HUES6 (cell line): Measurements from ENCODE around the gene SLC22A23.

Source experiments
- H3K27ac ChIP-seq: 2 replicates; pipeline ENCODE4 v1.7.0; 2013; ENCODE audit warnings: low read depth, mild to moderate bottlenecking, low read length, inconsistent platforms
- H3K27me3 ChIP-seq: 2 replicates; pipeline ENCODE4 v1.6.1; 2013; ENCODE audit warnings: low read length; ENCODE audit not compliant: control insufficient read depth, insufficient read depth
- H3K36me3 ChIP-seq: 2 replicates; pipeline ENCODE4 v1.6.1; 2013; ENCODE audit warnings: low read length; ENCODE audit not compliant: control insufficient read depth, insufficient read depth
- H3K4me1 ChIP-seq: 2 replicates; pipeline ENCODE4 v1.6.1; 2013; ENCODE audit warnings: low read length; ENCODE audit not compliant: control insufficient read depth, insufficient read depth
- H3K4me3 ChIP-seq: 2 replicates; pipeline ENCODE4 v1.5.1; 2013; ENCODE audit warnings: low read depth, low read length
- H3K9ac ChIP-seq: one replicate; pipeline ENCODE4 v1.6.1; 2013; ENCODE audit warnings: mild to moderate bottlenecking, low read length
- H3K9me3 ChIP-seq: 2 replicates; pipeline ENCODE4 v1.6.1; 2013; ENCODE audit warnings: low read depth, low read length; ENCODE audit not compliant: control insufficient read depth, insufficient read depth

SLC22A23 gene

DNA sequence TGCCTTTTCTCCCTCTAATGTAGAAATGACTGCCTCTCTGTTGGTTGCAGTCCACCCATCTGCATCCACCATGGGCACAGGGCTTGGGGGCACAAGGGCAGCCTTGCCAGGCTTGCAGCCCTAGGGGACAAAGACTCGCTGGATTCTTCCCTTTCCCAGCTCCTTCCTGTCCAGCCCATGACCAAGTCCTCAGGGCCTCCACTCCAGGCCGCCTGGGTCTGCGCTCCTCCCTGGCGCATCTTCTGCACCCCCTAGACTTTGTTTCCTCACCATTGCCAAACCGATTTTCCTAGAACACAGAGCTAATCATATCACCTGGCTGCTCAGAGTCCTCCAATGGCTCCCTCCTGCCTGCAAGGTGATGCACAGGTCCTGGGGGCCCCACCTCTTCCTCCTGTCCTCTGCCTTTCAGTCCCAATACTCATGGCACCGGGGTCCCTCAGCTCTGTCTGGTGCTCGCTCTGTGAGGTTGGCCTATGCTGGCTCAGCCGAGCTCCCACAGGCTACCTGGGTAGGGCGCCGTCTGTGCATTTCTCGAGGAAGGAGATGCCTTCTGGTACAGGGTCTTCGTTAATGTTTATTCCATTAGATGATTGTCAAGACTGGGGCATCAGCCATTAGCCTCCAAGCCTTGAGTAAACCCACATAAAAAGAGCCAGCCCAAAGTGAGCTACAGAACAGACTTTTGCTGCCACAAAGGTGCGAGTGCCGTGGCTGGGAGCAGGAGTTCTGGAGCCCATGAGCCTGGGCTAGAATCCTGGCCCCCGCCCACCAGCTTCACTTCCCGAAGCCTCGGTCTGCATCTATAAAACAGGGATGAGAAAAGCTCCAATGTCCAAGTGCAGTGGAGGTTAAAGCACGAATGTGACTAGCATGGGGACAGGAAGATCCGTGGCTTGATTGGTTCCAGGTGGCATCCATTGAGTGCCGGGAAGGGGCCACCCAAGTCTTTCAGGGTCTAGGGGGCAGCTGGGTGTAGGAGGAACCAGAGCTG lies 180.4 kb downstream of the SLC22A23 start:
- Histone ChIP-seq H3K36me3 (peaks cover 31% of the 10 kb centered on the region), H3K9ac (no peak overlapping the region), H3K27ac (no peak overlapping the region)

DNA sequence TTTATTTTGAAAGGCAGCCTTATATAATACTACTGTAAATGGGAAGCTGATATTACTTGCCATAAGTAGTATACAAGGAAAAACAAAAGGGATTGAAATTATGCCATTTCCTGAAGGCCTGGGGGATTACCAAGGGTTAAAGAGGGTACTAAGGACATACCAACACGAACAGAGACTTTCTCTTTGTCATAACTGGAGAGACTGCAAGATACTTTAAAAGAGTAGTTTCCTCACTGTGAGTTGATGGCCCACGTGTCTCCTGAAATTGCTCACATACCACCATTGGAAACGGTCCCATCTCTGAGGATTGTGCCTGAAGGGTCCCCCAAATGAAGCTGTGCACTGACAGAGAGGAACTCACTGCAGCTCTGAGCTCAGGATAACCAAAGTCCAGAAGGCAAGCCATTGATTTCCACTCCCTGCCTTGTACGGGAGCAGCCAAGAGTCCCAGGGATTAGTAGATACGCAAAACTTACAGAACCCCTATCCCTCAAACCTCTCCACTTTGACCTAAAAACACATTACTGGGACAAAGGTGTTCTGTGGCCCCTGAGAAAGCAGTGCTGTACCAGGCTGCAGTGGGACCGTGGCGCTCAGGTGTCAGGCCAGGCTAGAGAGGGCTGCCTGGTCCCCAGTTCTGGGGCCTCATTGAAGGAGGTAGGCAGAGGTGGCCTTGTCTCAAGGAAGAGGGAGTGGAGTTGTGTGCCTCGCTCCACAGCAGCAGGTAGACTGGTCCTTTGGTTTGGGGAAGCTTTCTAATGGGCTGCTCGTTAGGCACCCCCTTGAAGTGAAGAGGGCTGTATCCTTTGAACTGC lies 182.9 kb downstream of the SLC22A23 start:
- Histone ChIP-seq H3K36me3 (peaks cover 55% of the 10 kb centered on the region), H3K27me3 (no peaks in the 10 kb centered on the region), H3K27ac (no peak overlapping the region), H3K4me1 (no peaks in the 10 kb centered on the region), H3K9ac (no peak overlapping the region), H3K4me3 (no peak overlapping the region), H3K9me3 (no peaks in the 10 kb centered on the region)

More for the DNA sequence above, 180.4 kb downstream of the SLC22A23 start:
- peaks cover 3% of the 10 kb centered on the region for H3K4me1 ChIP-seq
- no peaks in the 10 kb centered on the region for H3K27me3 ChIP-seq
- no peak overlapping the region for H3K4me3 ChIP-seq
- H3K9me3 ChIP-seq = no peaks in the 10 kb centered on the region

DNA sequence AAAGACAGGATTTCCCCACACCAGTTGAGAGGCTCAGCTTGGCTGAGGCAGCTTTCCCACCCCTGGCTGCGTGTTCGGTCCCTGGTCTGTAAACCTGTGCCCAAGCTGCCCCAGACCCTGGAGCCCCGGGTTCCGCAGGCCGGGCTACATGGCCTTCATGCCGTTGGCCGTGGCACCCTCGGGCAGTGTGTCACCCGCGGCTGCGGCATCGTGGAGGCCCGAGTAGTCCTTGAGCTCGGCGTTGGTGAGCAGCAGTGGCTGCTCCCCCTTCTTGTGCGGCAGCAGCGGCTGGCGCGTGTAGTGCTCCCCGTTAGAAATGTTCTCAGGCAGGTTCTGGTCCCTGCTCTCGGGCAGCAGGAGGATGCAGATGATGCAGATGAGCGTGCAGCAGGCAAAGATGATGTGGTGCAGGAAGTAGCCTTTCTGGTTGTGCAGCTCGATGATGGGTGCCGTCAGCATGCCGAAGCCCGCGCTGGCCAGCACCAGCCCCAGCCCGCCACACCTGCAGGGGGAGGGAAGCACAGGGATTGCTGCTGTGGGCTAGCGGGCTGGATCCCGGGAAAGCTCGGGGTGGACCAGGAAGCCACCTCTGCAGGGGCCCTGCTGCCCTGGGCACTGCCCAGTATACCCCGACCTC lies 183.8 kb downstream of the SLC22A23 start:
- H3K36me3 ChIP-seq = peaks cover 63% of the 10 kb centered on the region
- H3K9ac ChIP-seq = no peak overlapping the region
- H3K9me3 ChIP-seq = no peaks in the 10 kb centered on the region
- no peak overlapping the region for H3K4me3 ChIP-seq
- H3K27ac ChIP-seq = no peak overlapping the region
- H3K27me3 ChIP-seq = no peaks in the 10 kb centered on the region
- no peaks in the 10 kb centered on the region for H3K4me1 ChIP-seq

- Histone ChIP-seq H3K27me3 (no peaks in the 10 kb centered on the region), H3K4me1 (no peaks in the 10 kb centered on the region), H3K27ac (no peak overlapping the region), H3K36me3 (peaks cover 73% of the 10 kb centered on the region), H3K9me3 (no peaks in the 10 kb centered on the region), H3K4me3 (no peak overlapping the region), H3K9ac (no peak overlapping the region)
Measured at GRCh38 chr6:3271756-3272155, 185.1 kb downstream of the SLC22A23 start.

DNA sequence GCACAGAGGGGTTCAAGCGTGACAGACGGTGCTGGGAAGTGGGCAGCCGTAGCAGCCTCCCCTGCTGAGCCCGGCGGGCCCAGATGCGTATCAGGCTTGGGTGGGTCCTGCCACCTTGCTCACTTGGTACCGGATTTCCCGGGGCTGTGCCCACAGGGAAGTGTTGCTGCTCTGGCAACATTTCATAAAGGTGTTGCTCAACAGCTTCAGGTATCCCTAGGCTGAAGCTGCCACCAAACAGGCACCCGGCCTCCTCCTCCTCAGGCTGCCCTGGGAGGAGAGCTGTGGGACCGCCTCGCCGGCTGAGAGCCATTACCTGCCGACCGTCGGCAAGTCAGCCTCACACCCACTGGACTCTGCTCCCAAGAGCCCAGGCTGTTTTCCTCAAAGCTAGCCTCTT lies 186.6 kb downstream of the SLC22A23 start:
- H3K36me3 ChIP-seq = peaks cover 84% of the 10 kb centered on the region

GRCh38 chr6:3269281-3269975 lies 187.4 kb downstream of the SLC22A23 start:
- no peak overlapping the region for H3K4me3 ChIP-seq
- H3K27me3 ChIP-seq = no peaks in the 10 kb centered on the region
- no peaks in the 10 kb centered on the region for H3K4me1 ChIP-seq
- no peak overlapping the region for H3K27ac ChIP-seq
- H3K9me3 ChIP-seq = no peaks in the 10 kb centered on the region
- H3K36me3 ChIP-seq = peaks cover 91% of the 10 kb centered on the region
- no peak overlapping the region for H3K9ac ChIP-seq

More for the DNA sequence above, 186.6 kb downstream of the SLC22A23 start:
- Histone ChIP-seq H3K4me1 (no peaks in the 10 kb centered on the region), H3K9ac (no peak overlapping the region), H3K27ac (no peak overlapping the region), H3K27me3 (no peaks in the 10 kb centered on the region), H3K9me3 (no peaks in the 10 kb centered on the region), H3K4me3 (no peak overlapping the region)

GRCh38 chr6:3268680-3269079 lies 188.2 kb downstream of the SLC22A23 start:
- H3K9me3 ChIP-seq = no peaks in the 10 kb centered on the region
- no peak overlapping the region for H3K9ac ChIP-seq
- H3K27ac ChIP-seq = no peak overlapping the region
- H3K27me3 ChIP-seq = no peaks in the 10 kb centered on the region
- no peaks in the 10 kb centered on the region for H3K4me1 ChIP-seq
- H3K36me3 ChIP-seq = peaks cover 91% of the 10 kb centered on the region
- no peak overlapping the region for H3K4me3 ChIP-seq

- Histone ChIP-seq H3K9me3 (no peaks in the 10 kb centered on the region), H3K27ac (no peak overlapping the region), H3K9ac (no peak overlapping the region), H3K27me3 (no peaks in the 10 kb centered on the region), H3K36me3 (peaks cover 86% of the 10 kb centered on the region), H3K4me3 (no peak overlapping the region), H3K4me1 (no peaks in the 10 kb centered on the region)
Measured at GRCh38 chr6:3267162-3267561, 189.7 kb downstream of the SLC22A23 start.

DNA sequence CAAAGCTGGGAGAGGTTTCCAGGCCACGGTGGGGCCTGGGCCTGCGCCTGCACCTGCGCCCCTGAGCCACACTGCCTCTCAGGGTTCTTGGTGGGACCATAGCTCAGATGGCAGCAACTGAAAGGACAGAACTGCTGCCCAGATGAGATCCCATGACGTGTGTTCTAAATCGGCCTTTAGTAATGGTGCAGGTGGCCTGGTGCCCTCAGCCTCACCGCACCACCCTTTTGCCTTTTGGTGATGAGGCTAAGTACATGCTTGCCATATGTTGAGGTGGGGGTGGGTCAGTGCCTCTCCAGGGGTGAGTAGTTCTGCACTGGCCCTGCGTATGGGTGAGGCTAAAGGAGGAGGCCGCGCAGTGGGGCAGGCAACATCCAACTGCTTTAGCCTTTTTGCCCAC lies 190.7 kb downstream of the SLC22A23 start:
- Histone ChIP-seq H3K4me1 (0 out of 2 replicates have a peak, but pooled peaks cover under 1% of the 10 kb centered on the region), H3K27me3 (no peaks in the 10 kb centered on the region), H3K9me3 (no peaks in the 10 kb centered on the region), H3K27ac (no peak overlapping the region), H3K36me3 (peaks cover 80% of the 10 kb centered on the region), H3K9ac (no peak overlapping the region), H3K4me3 (no peak overlapping the region)

DNA sequence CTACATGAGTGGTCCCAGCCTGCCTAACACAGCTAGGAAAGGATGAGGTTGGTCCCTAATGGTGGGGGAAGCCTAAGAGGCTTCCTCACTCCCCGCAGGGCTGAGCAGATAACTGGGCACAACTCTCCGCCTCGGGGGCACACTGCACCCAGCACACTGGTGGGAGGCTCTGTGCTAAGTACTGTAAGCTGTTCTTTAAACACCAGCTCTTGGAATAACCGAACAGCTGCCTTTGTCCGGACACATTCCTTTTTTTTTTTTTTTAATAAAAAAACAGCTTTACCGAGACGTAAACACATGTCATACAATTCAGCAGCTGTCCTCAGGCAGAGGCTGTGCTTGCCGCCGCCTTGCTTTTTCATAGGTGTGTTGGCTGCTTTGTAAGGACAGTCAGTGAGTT lies 191.2 kb downstream of the SLC22A23 start:
- Histone ChIP-seq H3K27me3 (no peaks in the 10 kb centered on the region), H3K9me3 (no peaks in the 10 kb centered on the region), H3K4me1 (peaks cover 5% of the 10 kb centered on the region), H3K27ac (no peak overlapping the region), H3K36me3 (peaks cover 75% of the 10 kb centered on the region), H3K4me3 (no peak overlapping the region), H3K9ac (no peak overlapping the region)
